GM21723 (cell line): ENCODE measurements around the gene MBD4.
"Not testable (repeated sequence)": the region's sequence is repeated elsewhere in the genome, so short reads cannot be mapped to it uniquely, and the experiment has no call there.

ENCODE experiments used
- ATAC-seq: cut with Tn5 transposase; IDR thresholded peaks from one replicate; pipeline ENCODE4 v1.9.1; 2021; ENCODE audit warnings: mild to moderate bottlenecking, moderate library complexity; ENCODE audit not compliant: unreplicated experiment

The MBD4 gene

DNA sequence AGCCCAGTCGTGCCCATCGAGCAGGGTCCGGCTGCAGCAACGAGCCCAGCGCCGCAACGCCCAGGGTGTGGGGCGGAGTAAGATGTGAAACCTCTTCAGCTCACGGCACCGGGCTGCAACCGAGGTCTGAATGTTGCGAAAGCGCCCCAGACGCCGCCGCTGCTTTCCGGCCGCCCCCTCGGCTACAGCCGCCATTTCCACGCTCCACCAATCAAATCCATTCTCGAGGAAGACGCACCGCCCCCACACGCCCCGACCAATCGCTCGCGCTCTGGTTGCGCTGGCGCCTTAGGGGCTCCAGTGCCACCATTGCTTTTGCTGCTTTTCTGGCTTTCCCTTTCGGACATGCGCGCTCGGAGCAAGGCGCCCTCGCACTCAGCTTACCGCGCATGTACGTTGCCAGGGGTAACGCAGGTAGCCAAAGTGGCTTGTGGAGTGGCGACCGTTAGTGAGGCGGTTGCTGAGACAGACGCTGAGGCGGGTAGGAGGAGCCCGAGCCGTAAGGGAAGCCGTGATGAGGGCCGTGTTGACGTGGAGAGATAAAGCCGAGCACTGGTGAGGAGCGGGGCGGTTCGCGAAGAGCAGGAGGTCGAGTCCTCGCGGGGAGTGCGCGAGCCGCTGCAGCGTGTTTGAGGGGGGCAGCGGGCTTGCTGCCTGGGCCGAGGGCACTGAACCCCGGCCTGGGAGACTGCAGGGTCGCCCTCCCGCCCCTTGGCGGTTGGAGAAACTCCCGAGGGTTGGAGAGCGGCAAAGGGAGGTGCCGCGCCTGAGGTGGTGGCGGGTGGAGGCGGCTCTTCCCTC is at the start of gene MBD4, which contains the start of gene IFT122:
Gene MBD4 (minus strand): TSS at position 132 of the 801 bp plus-strand sequence. CDS start 115 bp downstream, at position 17.
Gene IFT122 (plus strand): TSS at position 408 of the 801 bp plus-strand sequence. CDS start 107 bp downstream, at position 515.
- ATAC-seq: peak; percentile 86

DNA sequence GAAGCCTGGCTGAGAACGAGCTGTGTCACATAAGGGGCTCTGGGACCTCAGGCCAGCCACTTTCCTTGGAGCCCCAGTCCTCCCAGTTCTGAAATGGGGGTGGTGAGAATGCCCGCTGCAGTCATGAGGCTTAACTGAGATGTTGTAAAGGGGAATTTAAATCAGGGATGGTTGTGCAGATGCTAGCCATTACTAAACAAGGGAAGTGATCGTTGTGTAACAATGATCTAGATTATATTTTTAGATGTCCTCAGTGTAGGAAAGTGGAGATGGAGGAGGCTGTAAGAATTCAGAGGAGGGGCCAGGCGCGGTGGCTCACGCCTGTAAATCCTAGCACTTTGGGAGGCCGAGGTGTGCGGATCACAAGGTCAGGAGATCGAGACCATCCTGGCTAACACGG is 49.5 kb upstream of the MBD4 start:
- not testable (repeated sequence) for ATAC-seq

DNA sequence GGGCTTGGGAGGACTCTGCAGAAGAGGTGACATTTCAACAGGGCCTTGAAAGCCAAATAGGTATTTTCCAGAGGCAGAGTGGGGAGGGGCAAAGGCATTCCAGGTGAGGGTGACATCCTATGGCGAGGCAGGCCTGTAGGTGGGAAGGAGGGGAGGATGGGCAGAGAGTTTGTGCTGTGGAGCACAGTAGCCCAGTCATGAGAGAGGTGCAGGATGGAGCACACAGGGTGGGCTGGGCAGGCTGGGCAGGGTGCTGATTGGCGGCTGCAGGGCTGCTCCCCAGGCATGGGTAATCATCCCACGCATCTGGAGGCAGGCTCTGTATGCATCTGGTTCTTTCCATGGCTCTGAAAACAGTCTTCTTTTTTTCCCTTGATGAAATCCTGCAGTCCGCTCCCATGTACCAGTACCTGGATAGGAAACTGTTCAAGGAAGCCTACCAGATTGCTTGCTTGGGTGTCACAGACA is 48.2 kb upstream of the MBD4 start:
- ATAC-seq: not testable (repeated sequence)

DNA sequence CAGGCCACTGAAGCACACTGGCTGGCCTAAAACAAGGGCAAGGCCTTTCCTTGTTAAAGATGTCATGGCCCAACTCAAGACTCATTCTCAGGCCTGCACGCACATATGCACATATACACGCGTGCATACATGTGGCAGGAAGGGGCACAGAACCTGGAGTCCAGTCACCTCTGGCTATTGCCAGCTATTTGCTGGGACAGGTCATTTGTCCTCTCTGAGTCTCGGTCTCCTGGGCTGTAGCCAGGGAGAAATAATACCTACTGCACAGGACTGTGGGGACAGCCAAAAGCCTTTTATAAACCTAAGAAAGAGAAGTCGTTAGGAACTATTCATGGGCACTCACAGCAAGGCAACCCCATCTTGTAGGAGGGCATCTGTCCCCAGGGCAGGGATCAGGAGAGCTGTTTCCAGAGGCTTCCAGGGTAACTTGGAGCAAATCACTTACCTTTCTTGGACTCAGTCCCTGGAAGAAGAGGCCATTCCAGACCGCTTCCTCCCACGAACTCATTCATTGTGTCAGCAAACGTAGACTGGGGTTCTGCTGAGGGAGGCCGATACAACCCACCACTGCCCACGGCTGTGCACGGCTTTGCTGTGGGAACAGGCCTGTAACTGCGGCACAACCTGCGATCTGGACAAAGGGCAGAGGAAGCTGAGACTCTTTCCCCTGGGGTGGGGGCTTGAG is 47.6 kb upstream of the MBD4 start:
- ATAC-seq: no peak

DNA sequence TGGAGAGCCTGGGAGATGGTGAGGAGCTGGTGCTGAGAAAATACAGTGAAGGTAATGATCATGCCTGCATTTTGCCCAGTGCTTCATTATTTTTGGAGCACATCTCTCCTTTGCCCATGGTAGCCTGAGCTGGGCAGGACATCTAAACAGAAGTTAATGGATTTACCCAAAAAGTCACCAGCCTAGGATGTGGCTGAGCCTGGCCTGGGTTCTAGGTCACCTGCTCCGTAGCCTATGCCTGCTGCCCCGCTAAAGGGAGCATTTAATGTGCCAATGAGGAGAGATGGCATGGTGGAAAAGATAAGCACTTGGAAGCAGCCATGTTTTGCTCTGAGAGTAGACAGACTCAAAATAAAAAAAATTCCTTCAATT is 46.9 kb upstream of the MBD4 start:
- ATAC-seq: no peak

DNA sequence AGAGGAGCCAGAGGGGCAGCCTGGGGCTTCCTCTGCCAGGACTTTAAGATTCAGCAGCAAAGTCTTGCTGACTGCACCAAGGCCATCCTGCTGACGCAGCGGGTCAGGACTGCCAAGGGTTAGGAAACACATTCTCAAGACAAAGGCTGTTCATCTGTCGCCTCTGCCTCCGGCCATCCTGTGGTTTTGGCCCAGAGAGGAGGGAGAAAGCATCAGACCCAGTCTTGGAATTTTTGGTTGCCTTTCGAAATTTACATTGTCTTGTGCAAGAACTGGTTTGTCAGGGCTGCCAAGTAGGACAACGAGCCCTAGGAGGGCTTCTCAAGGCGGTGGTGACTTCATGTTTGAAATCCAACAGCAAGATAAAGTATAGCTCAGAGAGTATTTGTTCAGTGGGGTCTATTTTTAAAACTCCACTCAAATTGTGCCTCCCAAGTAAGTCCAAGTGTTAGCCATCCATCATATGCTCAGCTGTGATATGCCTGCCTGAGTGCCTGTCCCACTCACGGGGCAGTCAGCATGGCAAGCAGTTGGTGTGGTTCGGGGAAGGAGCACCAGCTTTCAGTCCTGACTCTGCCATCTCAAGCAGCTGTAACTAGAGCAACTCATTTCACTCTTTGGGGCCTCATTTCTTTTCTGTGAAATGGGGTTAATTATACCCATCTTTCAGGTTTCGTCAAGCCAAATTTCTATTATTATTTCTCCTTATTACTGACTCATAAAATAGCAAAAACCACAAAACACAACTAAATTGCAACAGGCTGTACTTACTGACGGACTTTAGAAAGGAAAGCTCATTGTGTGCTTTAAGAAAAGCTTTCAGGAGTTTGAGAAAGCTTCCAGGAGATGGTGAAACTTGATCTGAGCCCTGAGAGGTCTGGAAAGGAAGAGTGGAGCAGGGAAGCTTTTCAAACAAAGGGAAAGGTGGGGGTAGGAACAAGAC is 46.2 kb upstream of the MBD4 start:
- ATAC-seq: no peak

DNA sequence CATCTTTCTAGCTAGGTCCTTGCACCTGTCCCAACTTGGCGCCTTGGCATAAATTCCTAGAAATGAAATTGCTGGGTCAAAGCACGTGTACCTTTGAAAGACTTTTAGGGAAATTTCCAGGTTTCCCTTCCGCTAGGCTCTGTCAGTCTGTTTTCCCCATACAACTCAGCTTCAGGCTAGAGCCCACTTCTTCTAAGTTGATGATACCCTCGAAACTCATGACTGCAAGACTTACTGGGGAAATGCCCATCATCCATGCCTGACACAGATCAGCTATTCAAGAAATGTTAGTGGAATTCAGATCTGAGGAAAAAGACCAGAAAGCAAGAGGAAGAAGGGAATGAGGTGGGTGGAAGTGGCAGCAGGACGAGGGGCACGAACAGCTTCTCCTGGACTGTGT is 45.4 kb upstream of the MBD4 start:
- not testable (repeated sequence) for ATAC-seq

DNA sequence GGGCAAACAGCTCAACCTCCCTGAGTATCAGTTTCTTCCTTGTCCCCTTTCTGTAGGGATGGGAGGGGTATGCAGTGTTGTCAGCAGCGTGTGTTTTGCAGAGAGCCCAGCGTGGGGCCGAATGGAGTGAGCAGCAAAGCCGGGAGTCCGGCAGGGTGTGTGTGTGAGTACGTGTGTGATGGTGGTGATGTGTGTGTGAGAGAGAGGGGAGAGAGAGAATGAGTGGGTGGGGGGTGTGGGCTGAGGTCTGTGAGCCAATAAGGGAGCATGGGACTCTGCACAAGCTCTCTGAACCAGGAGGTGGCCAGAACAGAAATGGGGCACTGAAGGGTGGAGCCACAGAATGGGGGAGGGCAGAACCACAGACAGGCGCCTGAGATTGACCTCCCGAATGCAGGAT is 44.1 kb upstream of the MBD4 start:
- ATAC-seq: no peak

DNA sequence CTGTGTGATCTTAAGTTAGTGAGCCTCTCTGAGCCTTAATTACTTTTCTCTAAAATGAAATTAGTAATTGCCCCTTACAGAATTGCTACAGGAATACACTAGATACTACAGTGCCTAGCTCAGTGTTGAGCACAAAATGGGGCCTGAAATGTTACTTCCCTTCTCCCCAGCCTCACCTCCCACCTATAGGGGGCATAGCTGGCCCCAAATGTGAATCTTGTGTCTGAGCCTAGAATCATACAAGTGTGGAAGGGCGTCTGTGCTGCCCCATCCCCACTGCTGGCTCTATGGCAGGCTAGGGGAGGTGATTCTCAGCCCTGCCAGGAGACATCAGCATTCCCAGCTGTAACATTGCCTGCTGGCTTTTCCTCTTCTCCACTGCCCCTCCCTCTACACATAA is 43.0 kb upstream of the MBD4 start:
- no peak for ATAC-seq

DNA sequence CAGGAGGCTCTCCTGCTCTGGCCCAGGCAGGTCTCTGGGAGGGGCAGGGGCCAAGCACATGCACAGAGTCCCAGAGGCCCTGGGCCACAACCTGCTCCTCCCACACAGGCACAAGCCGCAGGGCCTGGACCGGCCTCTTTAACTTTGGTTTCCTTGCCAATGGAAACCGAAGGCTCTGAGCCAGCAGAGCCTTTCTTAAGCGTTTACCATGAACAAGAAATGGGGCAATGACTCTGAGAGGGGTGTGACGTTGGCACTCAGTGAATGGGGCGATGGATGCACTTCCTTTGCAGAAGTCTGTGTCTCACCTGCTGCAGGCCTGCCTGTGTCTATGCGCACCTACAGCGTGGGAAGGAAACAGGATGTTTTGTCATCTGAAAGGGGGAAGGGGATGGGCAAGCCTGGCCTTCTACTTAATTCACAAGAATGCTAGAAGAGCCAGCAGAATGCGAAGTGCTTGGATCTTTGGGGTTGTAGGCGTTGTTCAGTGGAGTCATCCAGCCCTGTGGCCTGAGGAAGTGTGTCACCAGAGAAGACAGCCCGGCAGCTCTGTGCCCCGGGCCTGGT is 42.1 kb upstream of the MBD4 start:
- no peak for ATAC-seq

DNA sequence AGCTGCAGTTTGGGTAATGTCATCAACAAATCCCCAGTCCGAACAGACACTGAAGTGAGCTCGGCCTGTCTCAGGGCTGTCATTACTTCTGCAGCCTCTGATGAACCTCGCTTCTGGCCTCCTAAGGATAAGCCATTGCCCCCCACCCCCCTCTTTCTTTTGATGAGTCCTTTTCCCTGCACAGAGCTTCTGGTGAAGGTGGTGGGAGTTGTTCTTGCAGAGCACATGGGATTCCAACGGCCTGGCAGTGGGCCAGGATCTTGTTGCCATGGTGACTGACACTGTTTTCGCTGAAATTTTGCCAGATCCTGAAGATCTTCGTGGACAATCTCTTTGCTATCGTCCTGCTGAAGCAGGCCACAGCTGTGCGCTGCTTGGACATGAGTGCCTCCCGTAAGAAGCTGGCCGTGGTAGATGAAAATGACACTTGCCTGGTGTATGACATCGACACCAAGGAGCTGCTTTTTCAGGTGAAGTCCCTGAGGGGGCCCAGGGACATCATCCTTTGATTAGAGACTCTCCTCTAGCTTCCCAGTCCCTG is 41.5 kb upstream of the MBD4 start:
- ATAC-seq: not testable (repeated sequence)

DNA sequence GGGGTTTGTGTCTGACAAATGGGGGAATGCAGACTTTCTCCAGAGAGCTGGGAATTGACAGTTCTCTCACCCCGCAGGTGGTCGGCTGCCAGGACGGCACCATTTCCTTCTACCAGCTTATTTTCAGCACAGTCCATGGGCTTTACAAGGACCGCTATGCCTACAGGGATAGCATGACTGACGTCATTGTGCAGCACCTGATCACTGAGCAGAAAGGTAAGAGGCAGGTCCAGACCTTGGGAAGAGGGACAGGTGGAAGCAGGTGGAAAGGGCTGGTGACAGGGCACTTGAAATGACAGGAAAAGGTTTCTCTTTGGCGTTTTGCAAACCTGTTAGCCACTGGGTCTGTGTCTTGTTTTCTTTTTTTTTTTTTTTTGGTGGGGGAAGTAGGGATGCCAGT is 36.8 kb upstream of the MBD4 start:
- ATAC-seq: no peak

DNA sequence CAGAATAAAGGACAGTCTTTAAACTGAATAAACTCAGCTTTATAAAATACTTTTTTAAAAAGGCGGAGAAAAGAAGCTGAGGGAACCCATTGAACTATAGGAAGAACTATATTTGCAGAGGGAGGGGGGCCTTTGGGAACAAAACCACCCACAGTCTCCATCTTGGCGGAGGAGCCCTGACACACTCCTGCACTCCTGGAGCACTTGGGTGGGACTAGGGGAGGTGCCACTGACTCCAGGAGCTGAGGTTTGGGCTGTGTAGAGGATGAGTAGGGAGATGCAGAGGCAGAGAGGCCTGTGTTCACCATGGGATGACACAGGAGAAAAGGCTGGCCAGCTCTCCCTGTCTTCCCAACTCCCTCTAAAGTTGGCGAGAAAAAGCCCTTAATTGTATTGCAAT is 36.1 kb upstream of the MBD4 start:
- ATAC-seq: no peak

DNA sequence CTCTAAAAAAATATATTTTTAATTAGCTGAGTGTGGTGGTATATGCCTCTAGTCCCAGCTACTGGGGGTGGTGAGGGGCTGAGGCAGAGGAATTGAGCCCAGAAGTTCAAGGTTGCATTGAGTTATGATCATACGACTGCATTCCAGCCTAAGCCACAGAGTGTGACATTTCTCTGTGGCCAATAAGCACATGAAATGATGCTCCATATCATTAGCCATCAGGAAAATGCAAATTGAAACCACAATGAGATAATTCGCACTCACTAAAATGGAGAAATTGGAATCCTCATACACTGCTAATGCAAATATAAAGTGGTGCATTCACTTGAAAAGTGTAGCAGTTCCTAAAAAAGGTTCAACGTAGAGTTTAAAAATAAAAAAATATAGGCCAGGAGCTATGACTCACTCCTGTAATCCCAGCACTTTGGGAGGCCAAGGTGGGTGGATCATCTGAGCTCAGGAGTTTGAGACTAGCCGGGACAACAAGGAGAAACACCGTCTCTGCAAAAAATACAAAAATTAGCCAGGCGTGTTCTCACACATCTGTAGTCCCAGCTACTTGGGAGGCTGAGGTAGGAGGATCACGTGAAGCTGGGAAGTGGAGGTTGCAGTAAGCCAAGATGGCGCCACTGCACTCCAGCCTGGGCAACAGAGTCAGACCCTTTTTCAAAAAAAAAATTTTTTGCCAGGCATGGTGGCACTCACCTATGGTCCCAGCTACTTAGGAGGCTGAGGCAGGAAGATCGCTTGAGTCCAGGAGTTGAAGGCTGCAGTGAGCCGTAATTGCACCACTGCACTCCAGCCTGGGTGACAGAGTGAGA is 35.4 kb upstream of the MBD4 start:
- no peak for ATAC-seq

DNA sequence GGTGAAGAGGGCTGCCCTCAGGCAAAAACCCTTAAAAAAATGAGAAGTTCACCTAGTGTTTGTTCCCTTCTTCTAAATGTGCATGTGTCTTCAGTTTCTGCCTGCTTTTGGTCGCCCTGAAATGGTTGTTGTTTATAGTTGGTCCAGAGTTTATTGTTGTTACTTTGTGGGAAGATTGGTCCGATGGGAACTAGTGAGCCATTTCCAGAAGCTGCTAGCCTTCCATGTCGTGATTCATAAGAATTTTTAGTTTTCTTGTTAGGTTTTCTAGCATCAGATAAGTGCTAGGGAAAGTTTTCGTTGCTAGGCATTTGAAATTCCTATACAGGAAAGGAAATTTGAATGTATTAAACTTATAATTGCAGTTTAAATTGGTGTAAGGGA is 34.0 kb upstream of the MBD4 start:
- no peak for ATAC-seq

DNA sequence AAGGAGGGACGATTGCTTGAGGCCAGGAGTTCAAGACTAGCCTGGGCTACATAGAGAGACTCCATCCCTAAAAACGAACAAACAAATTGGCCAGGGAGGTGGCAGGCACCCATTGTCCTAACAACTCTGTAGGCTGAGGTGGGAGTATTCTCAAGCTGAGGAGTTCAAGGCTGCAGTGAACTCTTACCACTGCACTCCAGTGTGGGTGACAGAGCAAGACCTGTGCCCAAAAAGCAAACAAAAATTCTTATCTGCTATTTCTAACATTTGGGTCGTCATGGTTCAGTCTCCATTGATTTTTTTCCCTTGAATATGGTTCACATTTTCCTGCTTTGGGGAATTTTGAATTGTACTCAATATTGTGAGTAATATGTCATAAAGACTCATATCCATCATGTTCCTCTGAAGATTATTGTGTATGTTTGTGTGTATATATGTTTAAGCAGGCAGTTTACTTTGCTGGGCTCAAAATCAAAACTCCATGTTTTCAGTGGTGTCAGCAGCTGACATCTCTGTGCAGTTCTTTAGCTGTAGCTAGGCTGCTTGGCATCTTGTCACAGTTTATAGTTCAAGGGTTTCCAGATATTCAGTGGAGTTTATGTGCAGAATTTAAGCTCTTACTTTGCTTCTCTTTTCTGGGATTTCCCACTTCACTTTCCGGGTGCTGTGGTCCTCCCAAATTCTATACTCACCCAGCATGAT is 33.5 kb upstream of the MBD4 start:
- no peak for ATAC-seq

DNA sequence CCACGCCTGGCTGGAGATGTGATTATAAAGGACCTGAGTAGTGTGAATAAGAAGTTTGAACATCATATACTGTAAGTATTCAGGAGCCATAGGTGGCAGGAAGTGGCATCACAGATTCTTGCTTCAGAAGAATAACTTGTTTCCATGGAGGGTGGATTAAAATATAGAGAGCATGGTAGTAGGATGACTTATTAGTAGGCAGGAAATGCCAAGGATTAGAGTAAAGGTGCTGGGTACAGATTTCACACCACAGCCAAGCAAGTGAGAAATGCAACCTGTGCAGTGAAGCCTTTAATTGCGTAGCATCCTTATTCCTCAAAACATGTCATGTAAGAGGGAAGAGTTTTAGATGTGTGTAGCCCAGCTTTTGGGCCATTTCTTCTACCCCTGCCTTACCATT is 31.1 kb upstream of the MBD4 start:
- ATAC-seq: no peak

DNA sequence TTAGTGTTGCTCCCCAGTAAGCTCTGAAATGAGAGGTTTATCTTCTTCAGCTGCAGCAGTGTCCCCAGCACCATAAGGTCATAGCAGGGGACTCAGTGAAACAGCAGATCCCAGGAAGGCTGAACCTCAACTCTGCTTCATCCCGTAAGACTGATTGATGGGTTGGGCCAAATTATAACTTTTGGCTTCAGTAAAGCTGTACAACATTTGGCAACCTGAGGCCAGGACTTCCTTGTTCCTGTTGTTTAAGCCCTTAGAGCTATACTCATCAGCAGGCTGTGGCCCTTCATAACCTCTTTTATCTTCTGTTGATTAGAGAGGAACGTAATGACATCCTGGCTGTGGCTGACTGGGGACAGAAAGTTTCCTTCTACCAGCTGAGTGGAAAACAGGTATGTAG is 29.3 kb upstream of the MBD4 start:
- ATAC-seq: no peak

DNA sequence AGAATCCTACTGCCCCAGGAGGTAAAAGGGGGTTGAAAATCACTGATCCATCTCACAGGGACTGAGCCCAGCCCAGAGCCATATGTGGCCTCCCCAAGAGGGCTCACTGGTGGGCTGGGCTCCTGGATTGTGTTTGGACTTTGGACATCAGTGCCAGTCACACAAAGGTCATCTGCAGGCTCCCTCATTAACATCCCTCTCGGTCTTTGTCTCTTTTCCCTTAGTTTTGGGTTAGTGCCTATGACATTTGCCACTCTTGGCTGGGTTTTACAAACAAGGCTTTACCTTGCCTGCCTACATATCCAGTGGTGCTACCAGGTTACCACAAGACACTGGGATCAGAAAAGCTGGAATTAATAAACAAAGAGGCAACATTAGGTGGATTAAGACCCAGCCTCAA is 28.2 kb upstream of the MBD4 start:
- ATAC-seq: no peak
